ENCODE measurements around the gene PRKN.

DNA sequence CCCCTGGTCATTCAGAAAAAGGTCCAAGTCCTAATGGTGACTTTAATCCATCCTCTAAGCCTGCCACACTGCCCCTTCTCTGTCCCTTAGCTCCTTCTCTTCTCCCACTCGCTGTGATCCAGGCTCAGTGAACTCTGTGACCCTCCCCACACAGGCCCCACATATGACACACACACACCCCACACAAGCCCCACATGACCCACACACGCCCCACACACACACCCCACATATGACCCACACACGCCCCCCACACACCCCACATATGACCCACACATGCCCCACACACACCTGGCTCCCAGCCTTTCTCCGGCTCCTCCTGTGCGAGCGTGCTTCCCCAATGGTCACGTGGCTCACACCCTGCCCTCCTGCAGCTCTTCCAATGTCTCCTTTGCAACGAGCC, 925.3 kb downstream of the PRKN start:
- TF ChIP-seq, protein P1, sequence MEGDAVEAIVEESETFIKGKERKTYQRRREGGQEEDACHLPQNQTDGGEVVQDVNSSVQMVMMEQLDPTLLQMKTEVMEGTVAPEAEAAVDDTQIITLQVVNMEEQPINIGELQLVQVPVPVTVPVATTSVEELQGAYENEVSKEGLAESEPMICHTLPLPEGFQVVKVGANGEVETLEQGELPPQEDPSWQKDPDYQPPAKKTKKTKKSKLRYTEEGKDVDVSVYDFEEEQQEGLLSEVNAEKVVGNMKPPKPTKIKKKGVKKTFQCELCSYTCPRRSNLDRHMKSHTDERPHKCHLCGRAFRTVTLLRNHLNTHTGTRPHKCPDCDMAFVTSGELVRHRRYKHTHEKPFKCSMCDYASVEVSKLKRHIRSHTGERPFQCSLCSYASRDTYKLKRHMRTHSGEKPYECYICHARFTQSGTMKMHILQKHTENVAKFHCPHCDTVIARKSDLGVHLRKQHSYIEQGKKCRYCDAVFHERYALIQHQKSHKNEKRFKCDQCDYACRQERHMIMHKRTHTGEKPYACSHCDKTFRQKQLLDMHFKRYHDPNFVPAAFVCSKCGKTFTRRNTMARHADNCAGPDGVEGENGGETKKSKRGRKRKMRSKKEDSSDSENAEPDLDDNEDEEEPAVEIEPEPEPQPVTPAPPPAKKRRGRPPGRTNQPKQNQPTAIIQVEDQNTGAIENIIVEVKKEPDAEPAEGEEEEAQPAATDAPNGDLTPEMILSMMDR (IDR thresholded peaks at IDR 0.05 in 8 of 11, conservative IDR thresholded peaks at IDR 0.05 in 3 of 11), result no peak
- TF ChIP-seq POLR2AphosphoS5 (IDR thresholded peaks at IDR 0.05) (no peak), POLR2A (IDR thresholded peaks at IDR 0.05) (no peak)
